DMS79 treated with DMSO at 0.1 percent for 48 hours (cell line): Measurements from ENCODE around the gene BEST4.
"Not testable (repeated sequence)": the region's sequence is repeated elsewhere in the genome, so short reads cannot be mapped to it uniquely, and the experiment has no call there.

Experiments
- DNase-seq: peaks from one replicate; lab custom pipeline; 2025; lab: John Stamatoyannopoulos, UW

Gene BEST4

GRCh38 chr1:44819608-44820327, 31.8 kb upstream of the BEST4 start:
- DNase-seq, result no peak

GRCh38 chr1:44819196-44819607, 31.2 kb upstream of the BEST4 start:
- no peak for DNase-seq

- DNase-seq, result no peak
Measured at GRCh38 chr1:44817771-44818495, 30.0 kb upstream of the BEST4 start.

- no peak for DNase-seq
Measured at GRCh38 chr1:44817307-44817706, 29.3 kb upstream of the BEST4 start.

- not testable (repeated sequence) for DNase-seq
Measured at GRCh38 chr1:44815926-44816325, 28.0 kb upstream of the BEST4 start.

- no peak for DNase-seq
Measured at GRCh38 chr1:44812822-44813543, 25.0 kb upstream of the BEST4 start.

- no peak for DNase-seq
Measured at GRCh38 chr1:44811234-44811633, 23.3 kb upstream of the BEST4 start.

GRCh38 chr1:44810762-44811105, 22.8 kb upstream of the BEST4 start:
- DNase-seq, result not testable (repeated sequence)

GRCh38 chr1:44810101-44810761, 22.3 kb upstream of the BEST4 start:
- DNase-seq, result peak; percentile 43

GRCh38 chr1:44808938-44809917, 21.3 kb upstream of the BEST4 start:
- no peak for DNase-seq

GRCh38 chr1:44808063-44808937, 20.3 kb upstream of the BEST4 start, which contains the start of gene BTBD19:
BTBD19 (plus strand) TSS chr1:44808523; CDS start chr1:44808821, 298 bp downstream.
- no peak for DNase-seq

GRCh38 chr1:44807364-44808062, 19.5 kb upstream of the BEST4 start:
- DNase-seq, result no peak

- no peak for DNase-seq
Measured at GRCh38 chr1:44806704-44807363, 18.9 kb upstream of the BEST4 start, which contains the start of gene DYNLT4. DYNLT4 (minus strand) TSS chr1:44807351; CDS start chr1:44806668, 683 bp downstream.

- no peak for DNase-seq
Measured at GRCh38 chr1:44806025-44806703, 18.2 kb upstream of the BEST4 start.

GRCh38 chr1:44805311-44806024, 17.5 kb upstream of the BEST4 start:
- DNase-seq, result no peak

GRCh38 chr1:44803312-44804095, 15.5 kb upstream of the BEST4 start:
- no peak for DNase-seq

GRCh38 chr1:44803062-44803311, 15.0 kb upstream of the BEST4 start:
- no peak for DNase-seq
